Measurements from ENCODE around the gene COA1.

DNA sequence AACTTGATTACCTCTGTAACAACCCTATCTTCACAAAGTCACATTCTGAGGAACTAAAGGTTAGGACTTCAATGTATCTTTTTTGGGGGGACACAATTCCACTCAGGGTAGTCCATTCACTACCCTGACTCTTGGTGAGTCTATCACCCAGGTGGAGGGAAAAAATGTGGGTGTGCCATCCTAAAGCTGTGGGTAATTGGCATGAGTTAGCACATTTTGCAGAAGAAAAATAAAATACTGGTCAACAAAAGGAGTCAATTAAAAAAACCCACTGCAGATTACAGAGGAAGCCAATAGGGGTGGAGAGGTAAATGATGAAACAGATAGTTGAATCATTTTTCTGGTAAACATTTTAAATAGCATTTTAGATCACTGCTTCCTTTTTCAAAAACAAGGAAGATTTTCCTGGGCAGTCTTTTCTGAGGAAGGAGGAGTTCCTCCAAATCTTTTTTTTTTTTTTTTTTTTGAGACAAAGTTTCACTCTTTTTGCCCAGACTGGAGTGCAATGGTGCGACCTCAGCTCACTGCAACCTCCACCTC, 24.0 kb upstream of the COA1 start:
- no peak for TF ChIP-seq BACH2 (CRISPR knock-in tag; IDR thresholded peaks at IDR 0.05; ENCODE audit: borderline replicate concordance)
- TF ChIP-seq ZFP3 (CRISPR knock-in tag; IDR thresholded peaks at IDR 0.05), result no peak

Measured in SK-N-SH treated with all-trans-retinoic acid at 6 μM for 48 hours (cell line).